Activated CD4-positive, CD25-positive, alpha-beta regulatory T cell (primary cell): Measurements from ENCODE around the gene DUOXA2.
A peak's percentile ranks its signal among the peaks of the same experiment; 100 is the strongest.

Experiments used
- DNase-seq, 4 experiments: peaks; one replicate each; lab custom pipeline; 2025; lab: John Stamatoyannopoulos, UW

DUOXA2 gene

DNA sequence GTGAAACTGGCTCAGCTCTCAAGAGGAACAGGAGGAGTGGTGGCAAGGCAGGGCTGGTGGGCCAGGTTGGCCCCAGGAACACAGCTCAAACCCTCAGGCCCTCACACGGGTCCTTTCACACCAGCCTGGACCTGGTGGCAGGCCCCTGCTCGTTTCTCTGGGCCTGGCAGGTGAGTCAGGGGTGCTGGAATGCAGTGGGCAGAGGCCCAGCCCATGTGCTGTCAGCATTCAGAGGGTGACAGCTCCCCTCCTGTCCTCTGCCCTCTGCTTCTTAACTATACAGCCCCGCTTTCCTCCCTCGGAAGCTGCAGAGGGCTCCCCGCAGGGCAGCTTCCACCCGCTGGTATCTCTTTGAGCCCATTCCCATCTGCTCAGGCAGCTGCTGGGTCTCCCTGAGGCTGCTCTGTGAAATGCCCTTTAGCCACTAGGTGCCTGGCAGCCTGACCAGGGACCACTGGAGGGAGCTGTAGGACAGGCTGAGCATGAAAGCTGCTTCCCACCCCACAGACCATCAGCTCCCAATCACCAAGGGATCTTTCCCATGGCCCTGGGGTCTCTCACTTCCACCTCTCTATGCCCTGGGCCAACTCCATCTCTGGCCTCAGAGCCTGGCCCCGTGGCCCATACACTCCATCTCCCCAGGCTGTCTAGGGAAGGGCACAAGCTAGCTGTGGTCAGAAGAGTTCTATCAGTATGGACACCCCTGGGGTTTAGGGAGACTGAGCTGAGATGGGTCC, 48.8 kb downstream of the DUOXA2 start:
- DNase-seq, result peak; percentile 28 to 45 (median 34)

DNA sequence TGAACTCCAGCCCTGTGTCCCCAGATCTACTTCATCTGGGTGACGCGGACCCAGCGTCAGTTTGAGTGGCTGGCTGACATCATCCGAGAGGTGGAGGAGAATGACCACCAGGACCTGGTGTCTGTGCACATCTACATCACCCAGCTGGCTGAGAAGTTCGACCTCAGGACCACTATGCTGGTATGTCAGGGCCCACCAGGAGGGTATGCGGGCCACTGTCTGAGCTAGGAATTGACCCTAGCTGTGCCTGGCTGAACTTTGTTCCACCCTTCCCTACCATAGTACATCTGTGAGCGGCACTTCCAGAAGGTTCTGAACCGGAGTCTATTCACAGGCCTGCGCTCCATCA, 49.4 kb downstream of the DUOXA2 start:
- DNase-seq, result no peak

DNA sequence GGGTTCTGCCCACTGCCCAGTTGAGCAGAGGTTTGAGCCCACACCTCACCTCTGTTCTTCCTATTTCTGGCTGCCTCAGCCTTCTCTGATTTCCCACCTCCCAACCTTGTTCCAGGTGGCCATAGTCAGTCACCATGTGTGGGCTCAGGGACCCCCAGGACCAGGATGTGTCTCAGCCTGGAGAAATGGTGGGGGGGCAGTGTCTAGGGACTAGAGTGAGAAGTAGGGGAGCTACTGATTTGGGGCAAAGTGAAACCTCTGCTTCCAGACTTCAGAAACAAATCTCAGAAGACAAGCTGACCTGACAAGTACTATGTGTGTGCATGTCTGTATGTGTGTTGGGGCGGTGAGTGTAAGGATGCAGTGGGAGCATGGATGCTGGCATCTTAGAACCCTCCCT, 50.8 kb downstream of the DUOXA2 start:
- DNase-seq, result no peak

DNA sequence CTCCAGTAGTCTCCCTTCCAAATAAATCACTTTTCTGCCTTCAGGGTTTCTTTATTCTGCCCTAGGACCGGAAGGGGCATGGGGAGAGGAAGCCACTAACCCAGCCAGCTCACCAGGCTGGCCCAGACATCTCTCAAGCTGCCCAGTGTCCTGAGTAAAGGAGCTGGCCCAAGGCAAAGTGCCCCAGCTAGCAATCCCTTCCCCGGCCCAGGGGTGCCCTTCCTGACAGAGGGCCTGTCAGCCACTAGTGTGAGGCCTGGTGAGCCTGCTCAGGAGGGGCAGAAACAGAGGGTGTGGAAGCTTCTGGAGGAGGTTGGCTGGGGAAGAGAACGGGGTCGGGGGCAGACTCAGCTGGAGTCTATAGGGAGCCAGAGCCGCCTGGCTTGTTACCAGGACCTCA, 51.4 kb downstream of the DUOXA2 start:
- no peak for DNase-seq

DNA sequence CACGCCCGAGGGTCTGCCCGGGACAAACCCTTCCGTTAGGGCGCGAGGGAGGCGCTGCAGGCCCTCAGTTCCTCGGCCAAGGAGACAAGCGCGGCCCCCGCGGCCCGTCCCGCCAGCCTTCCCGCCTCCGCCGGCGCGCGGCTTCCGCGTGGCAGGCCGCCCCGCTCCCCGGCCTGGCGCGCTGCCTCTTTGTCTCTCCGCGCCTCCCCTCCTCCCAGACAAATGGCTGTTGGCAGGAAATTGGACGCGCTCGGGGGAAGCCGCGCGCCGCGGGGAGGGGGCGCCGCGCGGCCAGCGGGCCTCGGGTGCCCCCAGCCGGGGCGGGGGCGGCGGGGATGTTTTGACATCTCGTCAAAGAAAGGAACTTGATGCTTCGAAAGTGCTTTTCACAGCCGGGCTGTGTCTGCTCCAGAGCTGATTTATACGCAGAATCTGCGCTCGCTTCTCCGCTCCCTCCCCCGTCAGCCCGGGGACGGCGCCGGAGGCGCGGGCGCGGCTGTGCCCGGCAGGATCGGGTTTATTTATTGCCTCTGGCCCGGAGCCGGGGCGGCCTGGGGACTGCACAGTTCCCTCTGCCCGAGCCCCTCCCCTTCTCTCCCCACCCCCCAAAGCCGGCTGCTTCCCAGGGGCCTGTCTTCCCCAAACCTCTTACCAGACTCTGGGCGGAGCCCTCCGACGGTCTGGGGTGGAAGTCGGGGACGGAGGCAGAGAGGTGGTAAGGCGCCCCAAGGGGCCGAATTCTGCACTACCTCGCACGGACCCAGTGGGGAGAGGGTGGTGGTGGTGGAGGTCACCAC, 52.9 kb downstream of the DUOXA2 start:
- peak; percentile 53 to 70 (median 68) for DNase-seq

DNA sequence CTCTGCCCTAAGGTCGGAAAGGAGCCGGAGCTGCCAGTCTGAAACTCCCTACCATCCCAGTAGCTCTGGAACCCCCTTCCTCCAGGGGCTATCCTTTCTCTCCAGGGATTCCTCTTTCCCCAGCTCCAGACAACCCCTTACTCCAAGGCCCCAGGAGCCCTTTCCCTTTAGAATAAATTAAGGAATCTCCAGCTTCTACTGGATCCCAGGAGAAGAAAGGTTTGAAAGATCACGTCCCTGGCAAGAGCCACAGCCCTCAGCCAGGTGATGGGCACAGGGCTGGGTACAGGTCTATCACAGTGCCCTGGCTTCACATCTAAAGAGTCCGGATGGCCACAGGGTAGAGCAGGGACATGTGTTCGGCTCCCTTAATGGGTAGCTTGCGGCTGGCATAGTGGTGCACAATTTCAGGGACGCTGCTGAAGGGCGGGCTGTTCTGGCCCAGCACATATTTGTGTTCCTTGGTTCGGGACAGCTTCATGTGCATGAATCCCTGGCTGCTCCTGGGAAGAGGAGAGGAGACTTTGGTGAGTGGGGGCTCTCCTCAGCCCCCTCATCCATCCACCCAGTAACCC, 53.6 kb downstream of the DUOXA2 start:
- DNase-seq, result no peak
